HepG2 (cell line): Measurements from ENCODE around the gene HMCN2. TPM values are rescaled to one million over a fixed set of nuclear protein-coding genes. Genes with fewer than 3 reads are reported as not detected.

ENCODE experiments used
- ATAC-seq: fragments of 200-7000 bp; cut with Tn5 transposase; 3 replicates; pipeline ENCODE4 v1.9.1; 2020; ENCODE audit warnings: mild to moderate bottlenecking, moderate library complexity
- BruUV-seq: library from RNA; stranded (reverse); fragments of 400-500 nt; replicated peaks from 2 replicates; lab custom pipeline; 2021; lab: Mats Ljungman, UMichigan
- CTCF ChIA-PET: fragments of 300-600 bp; formaldehyde crosslinking; extraction: SDS; loops from one replicate; lab custom pipeline; 2021; ENCODE audit warnings: low total read pairs, inconsistent platforms, low intra/inter-chr PET ratio; lab: Yijun Ruan, JAX
- POLR2A ChIA-PET: fragments of 350-600 bp; sonication (Branson Sonifier 250); formaldehyde crosslinking; loops from one replicate; lab custom pipeline; 2020; ENCODE audit warnings: antibody characterized with exemption, inconsistent platforms; lab: Yijun Ruan, JAX
- DNase-seq: peaks from one replicate; pipeline ENCODE4 v3.0.0-alpha.2; 2015; ENCODE audit warnings: low spot score
- FAIRE-seq: peaks from 3 replicates; lab custom pipeline; 2011; peaks lifted over from hg19 to GRCh38; lab: Jason Lieb, UNC
- H2AFZ ChIP-seq: one replicate; pipeline ENCODE4 v1.6.1; 2011; ENCODE audit warnings: low read length, inconsistent platforms
- H3K27ac ChIP-seq: fragments of 300-600 bp; 3 replicates; pipeline ENCODE4 v1.8.0; 2011; ENCODE audit warnings: mixed run types, mild to moderate bottlenecking, mixed read lengths, low read length, inconsistent platforms; ENCODE audit not compliant: insufficient read depth; ENCODE audit errors: extremely low read length
- H3K27me3 ChIP-seq, 2 experiments: fragments of 200-600 bp in 1 of 2; 2 replicates in 1 of 2; 3 replicates in 1 of 2; pipeline versions ENCODE4 v1.6.0 to v1.8.0; 2011; ENCODE audit warnings: low read length in 2 of 2, mild to moderate bottlenecking in 2 of 2, moderate library complexity in 2 of 2, inconsistent platforms in 1 of 2; ENCODE audit not compliant: insufficient read depth in 2 of 2, control insufficient read depth in 1 of 2
- H3K36me3 ChIP-seq, 2 experiments: fragments of 200-600 bp in 1 of 2; replicated peaks in 1 of 2; 2 replicates in 1 of 2; 3 replicates in 1 of 2; pipeline versions ENCODE4 v1.5.1 to v1.8.0; 2011; ENCODE audit warnings: low read length in 2 of 2, inconsistent platforms in 1 of 2; ENCODE audit not compliant: insufficient read depth in 2 of 2, control insufficient read depth in 1 of 2
- H3K4me1 ChIP-seq: 2 replicates; pipeline ENCODE4 v1.5.1; 2012; ENCODE audit warnings: low read length, inconsistent platforms; ENCODE audit not compliant: insufficient read depth
- H3K4me2 ChIP-seq: 2 replicates; pipeline ENCODE4 v1.6.0; 2011; ENCODE audit warnings: low read depth, low read length, inconsistent platforms
- H3K4me3 ChIP-seq, 3 experiments: fragments of 200-600 bp in 1 of 3; sonication (generic), shearing (Covaris generic) in 1 of 3; replicated peaks in 1 of 3; 2 replicates each; pipeline ENCODE4 v1.5.1; 2011 to 2016; ENCODE audit warnings: low read length in 3 of 3, inconsistent platforms in 2 of 3, low read depth in 2 of 3, mild to moderate bottlenecking in 2 of 3, control low read depth in 1 of 3, mixed read lengths in 1 of 3; ENCODE audit not compliant: insufficient read depth in 1 of 3
- H3K79me2 ChIP-seq: one replicate; pipeline ENCODE4 v1.6.1; 2011; ENCODE audit warnings: low read length, inconsistent platforms; ENCODE audit not compliant: insufficient read depth
- H3K9ac ChIP-seq: 2 replicates; pipeline ENCODE4 v1.6.0; 2011; ENCODE audit warnings: mild to moderate bottlenecking, low read depth, low read length, inconsistent platforms; ENCODE audit not compliant: insufficient read depth
- H3K9me3 ChIP-seq: 2 replicates; pipeline ENCODE4 v1.5.1; 2012; ENCODE audit warnings: mild to moderate bottlenecking, low read length
- H4K20me1 ChIP-seq: 2 replicates; pipeline ENCODE4 v1.6.0; 2011; ENCODE audit warnings: inconsistent platforms, mild to moderate bottlenecking, low read length, moderate library complexity; ENCODE audit not compliant: insufficient read depth
- EHMT2 ChIP-seq: fragments of 200-600 bp; sonication (generic); IDR thresholded peaks from 2 replicates; pipeline ENCODE4 v1.7.0; 2017; ENCODE audit warnings: antibody characterized with exemption, low read depth, low read length, borderline replicate concordance
- HOXA3 ChIP-seq: sonication (generic); formaldehyde crosslinking; IDR thresholded peaks from 2 replicates; pipeline ENCODE4 v1.5.0; 2020; ENCODE audit warnings: missing genetic modification reagents
- KIAA2018 ChIP-seq: sonication (generic); formaldehyde crosslinking; IDR thresholded peaks from 2 replicates; pipeline ENCODE4 v1.5.0; 2020; ENCODE audit warnings: mild to moderate bottlenecking, missing genetic modification reagents, borderline replicate concordance
- POLR2AphosphoS2 ChIP-seq: IDR thresholded peaks from 2 replicates; pipeline ENCODE4 v1.6.1; 2011; ENCODE audit warnings: low read depth, low read length, improper control_type of control experiment
- RFX5 ChIP-seq: IDR thresholded peaks from 2 replicates; pipeline ENCODE4 v1.6.1; 2011; ENCODE audit warnings: low read depth, low read length, improper control_type of control experiment
- SOX13 ChIP-seq, 3 experiments: fragments of 450-650 bp in 1 of 3; sonication (generic) in 1 of 3; formaldehyde crosslinking in 1 of 3; IDR thresholded peaks in 2 of 3; conservative IDR thresholded peaks in 1 of 3; 2 replicates each; pipeline versions ENCODE4 v1.5.0 to v1.6.1; 2016 to 2020; ENCODE audit warnings: antibody characterized with exemption in 1 of 3, mild to moderate bottlenecking in 1 of 3, missing compliant biosample characterization in 1 of 3, missing genetic modification reagents in 1 of 3, moderate library complexity in 1 of 3
- TBP ChIP-seq: sonication (generic); formaldehyde crosslinking; IDR thresholded peaks from 2 replicates; pipeline ENCODE4 v1.5.0; 2020; ENCODE audit warnings: missing genetic modification reagents
- ZNF20 ChIP-seq: sonication (generic); formaldehyde crosslinking; IDR thresholded peaks from 2 replicates; pipeline ENCODE4 v1.4.0; 2020; ENCODE audit warnings: mild to moderate bottlenecking, moderate library complexity, missing genetic modification reagents
- ZNF367 ChIP-seq: sonication (generic); formaldehyde crosslinking; IDR thresholded peaks from 2 replicates; pipeline ENCODE4 v1.4.0; 2020; ENCODE audit warnings: missing genetic modification reagents, borderline replicate concordance
- ZNF543 ChIP-seq: sonication (generic); formaldehyde crosslinking; IDR thresholded peaks from 2 replicates; pipeline ENCODE4 v1.4.0; 2020; ENCODE audit warnings: mild to moderate bottlenecking, missing genetic modification reagents
- ZNF574 ChIP-seq: sonication (generic); formaldehyde crosslinking; IDR thresholded peaks from 2 replicates; pipeline ENCODE4 v1.4.0; 2020; ENCODE audit warnings: missing genetic modification reagents
- WGBS: methylation state at CpG from one replicate; pipeline ENCODE4 v1.1.6; 2017; ENCODE audit warnings: low lambda C conversion rate; 5-methylcytosine and 5-hydroxymethylcytosine counted together
- in situ Hi-C: cut with HindIII; loops from 2 replicates; pipeline ENCODE4 v1.10.0; 2017; ENCODE audit warnings: low pct_unique_long_range_greater_than_20kb; ENCODE audit not compliant: extremely low pct_ligation_motif_present
- intact Hi-C: fragments of 100-400 bp; cut with micrococcal nuclease; formaldehyde crosslinking; loops from one replicate; pipeline ENCODE4 v1.10.0; 2022; ENCODE audit not compliant: unreplicated experiment
- polyA plus RNA-seq, 8 experiments: library from polyadenylated mRNA; depleted of rRNA in 3 of 8; stranded (reverse) in 7 of 8; unstranded in 1 of 8; fragments of >200 nt; fragmentation: Illumina TruSeq in 4 of 8; extraction: Trizol in 4 of 8; gene quantifications; 2 replicates each; pipeline versions ENCODE4 v1.2.1 to v1.2.3, GENCODE V29; 2011 to 2016; ENCODE audit warnings: low read depth in 4 of 8, missing spikeins in 1 of 8, mixed read lengths in 1 of 8; ENCODE audit not compliant: insufficient read depth in 1 of 8
- total RNA-seq, 5 experiments: library from RNA; depleted of rRNA; stranded (reverse); fragments of >200 nt; fragmentation: Illumina TruSeq; extraction: Trizol; gene quantifications; 2 replicates each; pipeline ENCODE4 v1.2.3, GENCODE V29; 2016; ENCODE audit warnings: low read depth in 1 of 5

HMCN2 gene
- total and polyA plus RNA-seq, 2 of the 13 experiments (the other 11 are each of a cell fraction or from before 2014, with no cell fraction given): 0.09 TPM; not detected in 1

GRCh38 chr9:130243015-130243881, 22.3 kb upstream of the HMCN2 start:
- H3K9ac ChIP-seq: no peak overlapping the region
- in situ Hi-C loops (no loop called here), intact Hi-C loops (loop anchor here (2.0 kb wide), 1 partner anchor 86 kb away; no protein-coding TSS in a partner anchor)
- H3K4me3 ChIP-seq: peak overlapping the region in 1 of 3 experiments; percentile 39; a peak in 1 of 6 replicates
- H3K27me3 ChIP-seq: peaks cover 0 to 6% of the 10 kb centered on the region in 2 experiments; a peak in 2 of 5 replicates
- ChIA-PET POLR2A (no interaction called here), CTCF (interaction anchor here (0.8 kb wide), 1 partner anchor 136 kb away, joined by 3 read pairs; no protein-coding TSS in a partner anchor)
- ATAC-seq (peak; percentile 71), DNase-seq (peak; percentile 65), FAIRE-seq (peak; percentile 90)
- BruUV-seq: no TSS peak
- H3K79me2 ChIP-seq: no peaks in the 10 kb centered on the region
- no peaks in the 10 kb centered on the region for H3K9me3 ChIP-seq
- H2AFZ ChIP-seq: peak overlapping the region; percentile 61
- H3K27ac ChIP-seq: no peak overlapping the region
- H4K20me1 ChIP-seq: no peaks in the 10 kb centered on the region
- no peaks in the 10 kb centered on the region for H3K36me3 ChIP-seq
- H3K4me1 ChIP-seq: peaks cover 44% of the 10 kb centered on the region
- WGBS: 14% methylated on average over 12 of the region's 35 CpGs
- peak overlapping the region; percentile 75 for H3K4me2 ChIP-seq
- TF ChIP-seq SOX13 (IDR thresholded peaks at IDR 0.05) (no peak), SOX13 (CRISPR knock-in tag; conservative IDR thresholded peaks at IDR 0.05 in 1 of 2, IDR thresholded peaks at IDR 0.05 in 1 of 2) (no peak), TBP (CRISPR knock-in tag) (no peak), ZNF543 (CRISPR knock-in tag) (no peak), ZNF574 (CRISPR knock-in tag) (peak; percentile 63), POLR2AphosphoS2 (no peak), HOXA3 (CRISPR knock-in tag) (0 out of 2 replicates have a peak, but pooled peaks have one; percentile 30), KIAA2018 (CRISPR knock-in tag) (no peak), ZNF367 (CRISPR knock-in tag) (no peak), ZNF20 (CRISPR knock-in tag) (no peak), EHMT2 (no peak), RFX5 (no peak)
